GM18909 (cell line): ENCODE data around the gene GNAT2.
A peak's percentile ranks its signal among the peaks of the same experiment; 100 is the strongest.

ENCODE experiments used
- ATAC-seq: cut with Tn5 transposase; IDR thresholded peaks from one replicate; pipeline ENCODE4 v1.9.1; 2021; ENCODE audit warnings: mild to moderate bottlenecking; ENCODE audit not compliant: unreplicated experiment, poor library complexity

GNAT2 gene

GRCh38 chr1:109643385-109644230 is 24.2 kb upstream of the GNAT2 start:
- ATAC-seq = peak; percentile 83

GRCh38 chr1:109642626-109643025 is 23.2 kb upstream of the GNAT2 start:
- ATAC-seq = no peak

- no peak for ATAC-seq
Observed at GRCh38 chr1:109641861-109642260, 22.4 kb upstream of the GNAT2 start.

GRCh38 chr1:109641078-109641740 is 21.8 kb upstream of the GNAT2 start:
- ATAC-seq = no peak

GRCh38 chr1:109640285-109640865 is 21.0 kb upstream of the GNAT2 start:
- peak; percentile 58 for ATAC-seq

- peak; percentile 2 for ATAC-seq
Observed at GRCh38 chr1:109639841-109640184, 20.4 kb upstream of the GNAT2 start.

- no peak for ATAC-seq
Observed at GRCh38 chr1:109639063-109639840, 19.8 kb upstream of the GNAT2 start.

GRCh38 chr1:109637446-109637845 is 18.0 kb upstream of the GNAT2 start:
- ATAC-seq = no peak

- ATAC-seq = no peak
Observed at GRCh38 chr1:109636201-109636952, 17.0 kb upstream of the GNAT2 start.

GRCh38 chr1:109635862-109636200 is 16.4 kb upstream of the GNAT2 start:
- ATAC-seq = no peak

- no peak for ATAC-seq
Observed at GRCh38 chr1:109634771-109635750, 15.6 kb upstream of the GNAT2 start.

GRCh38 chr1:109634292-109634691 is 14.9 kb upstream of the GNAT2 start:
- ATAC-seq = no peak

- no peak for ATAC-seq
Observed at GRCh38 chr1:109632671-109633346, 13.4 kb upstream of the GNAT2 start.

- ATAC-seq = no peak
Observed at GRCh38 chr1:109631513-109632505, 12.4 kb upstream of the GNAT2 start.

GRCh38 chr1:109630898-109631512 is 11.6 kb upstream of the GNAT2 start:
- ATAC-seq = no peak

GRCh38 chr1:109630081-109630897 is 10.9 kb upstream of the GNAT2 start:
- ATAC-seq = no peak
